K562 (cell line): ENCODE data around the gene TBL2. TPM values are rescaled to one million over a fixed set of nuclear protein-coding genes. Genes with fewer than 3 reads are reported as not detected.
A peak's percentile ranks its signal among the peaks of the same experiment; 100 is the strongest.

ENCODE experiments used
- AFF1 ChIP-seq, 2 experiments: fragments of 450-650 bp; IDR thresholded peaks; 2 replicates each; pipeline ENCODE4 v1.6.1; 2018; ENCODE audit warnings: mild to moderate bottlenecking in 2 of 2, low read depth in 1 of 2; ENCODE audit not compliant: partially characterized antibody in 2 of 2
- ATF4 ChIP-seq: fragments of 450-650 bp; formaldehyde crosslinking; IDR thresholded peaks from 2 replicates; pipeline ENCODE4 v1.4.0; 2022; ENCODE audit warnings: mild to moderate bottlenecking, moderate library complexity
- CBX3 ChIP-seq, 2 experiments: IDR thresholded peaks; 1 replicate in 1 of 2; 2 replicates in 1 of 2; pipeline ENCODE4 v1.6.1; 2012; ENCODE audit warnings: inconsistent platforms in 2 of 2, low read length in 2 of 2, borderline replicate concordance in 1 of 2, control low read depth in 1 of 2
- HDAC8 ChIP-seq: fragments of 450-650 bp; IDR thresholded peaks from 2 replicates; pipeline ENCODE4 v1.6.1; 2016; ENCODE audit warnings: mild to moderate bottlenecking, missing genetic modification characterization, moderate library complexity, missing compliant biosample characterization
- KAT7 ChIP-seq: sonication (generic); formaldehyde crosslinking; IDR thresholded peaks from 2 replicates; pipeline ENCODE4 v1.8.0; 2022; ENCODE audit warnings: missing genetic modification reagents, mild to moderate bottlenecking, borderline replicate concordance
- LCOR ChIP-seq: sonication (generic); formaldehyde crosslinking; IDR thresholded peaks from 2 replicates; pipeline ENCODE4 v1.8.0; 2022; ENCODE audit warnings: mild to moderate bottlenecking, missing genetic modification reagents
- MIER1 ChIP-seq: fragments of 450-650 bp; IDR thresholded peaks from 2 replicates; pipeline ENCODE4 v1.6.1; 2016; ENCODE audit warnings: antibody characterized with exemption, mild to moderate bottlenecking, low read depth
- MLX ChIP-seq, 2 experiments: fragments of 450-650 bp in 1 of 2; sonication (generic) in 1 of 2; formaldehyde crosslinking; conservative IDR thresholded peaks; 2 replicates each; pipeline versions ENCODE4 v1.4.0 to v1.8.1; 2020 to 2022; ENCODE audit warnings: mild to moderate bottlenecking in 1 of 2, missing genetic modification reagents in 1 of 2
- MXI1 ChIP-seq: IDR thresholded peaks from 2 replicates; pipeline ENCODE4 v1.6.1; 2011; ENCODE audit warnings: low read depth, mild to moderate bottlenecking, improper control_type of control experiment, low read length
- NCOR1 ChIP-seq: fragments of 450-650 bp; IDR thresholded peaks from 2 replicates; pipeline ENCODE4 v1.6.1; 2016; ENCODE audit warnings: mild to moderate bottlenecking, moderate library complexity
- NR1H2 ChIP-seq: sonication (generic); formaldehyde crosslinking; IDR thresholded peaks from 2 replicates; pipeline ENCODE4 v1.4.0; 2020; ENCODE audit warnings: mild to moderate bottlenecking, missing genetic modification reagents
- PHF20 ChIP-seq: fragments of 450-650 bp; IDR thresholded peaks from 2 replicates; pipeline ENCODE4 v1.6.1; 2018; ENCODE audit not compliant: partially characterized antibody
- SNRNP70 ChIP-seq: fragments of 200-400 bp; formaldehyde crosslinking; optimal IDR thresholded peaks from 2 replicates; pipeline ENCODE3; 2017; ENCODE audit warnings: low read depth, low read length
- TCF15 ChIP-seq: fragments of 250-450 bp; sonication (Bioruptor Pico); IDR thresholded peaks from 2 replicates; pipeline ENCODE4 v1.8.0; 2022; ENCODE audit warnings: moderate library complexity, mild to moderate bottlenecking, inconsistent platforms
- ZC3H8 ChIP-seq: fragments of 450-650 bp; IDR thresholded peaks from 2 replicates; pipeline ENCODE4 v1.6.1; 2017
- ZNF140 ChIP-seq: fragments of 250-450 bp; sonication (Bioruptor Pico); IDR thresholded peaks from 2 replicates; pipeline ENCODE4 v1.8.0; 2021; ENCODE audit warnings: moderate library complexity, mild to moderate bottlenecking, inconsistent platforms
- ZNF639 ChIP-seq, 2 experiments: fragments of 200-800 bp in 1 of 2; sonication (Bioruptor generic) in 1 of 2; sonication (generic) in 1 of 2; formaldehyde crosslinking in 1 of 2; IDR thresholded peaks in 1 of 2; conservative IDR thresholded peaks in 1 of 2; 2 replicates each; pipeline versions ENCODE4 v1.5.0 to v1.6.1; 2016 to 2020; ENCODE audit warnings: missing compliant biosample characterization in 1 of 2, missing genetic modification characterization in 1 of 2, missing genetic modification reagents in 1 of 2
- ZNF699 ChIP-seq: fragments of 250-450 bp; sonication (Bioruptor Pico); IDR thresholded peaks from 2 replicates; pipeline ENCODE4 v1.8.0; 2021; ENCODE audit warnings: mild to moderate bottlenecking, moderate library complexity; ENCODE audit not compliant: insufficient replicate concordance
- polyA plus RNA-seq, 8 experiments: library from polyadenylated mRNA; depleted of rRNA in 4 of 8; stranded (reverse) in 5 of 8; unstranded in 3 of 8; fragments of >200 nt; fragmentation: Nextera tagmentation in 2 of 8; fragmentation: Illumina TruSeq in 1 of 8; extraction: Ambion mirVana in 2 of 8; extraction: Trizol in 1 of 8; gene quantifications; 2 replicates each; pipeline versions ENCODE4 v1.2.1 to v1.2.3, GENCODE V29; 2011 to 2014; ENCODE audit warnings: inconsistent platforms in 1 of 8, missing spikeins in 1 of 8
- total RNA-seq, 7 experiments: library from RNA; depleted of rRNA in 6 of 7; stranded (reverse); fragments of >200 nt in 6 of 7; fragmentation: Illumina TruSeq in 2 of 7; extraction: Trizol in 2 of 7; gene quantifications; 2 replicates each; pipeline versions ENCODE4 v1.2.1 to v1.2.3, GENCODE V29; 2011 to 2021; ENCODE audit warnings: low replicate concordance in 1 of 7

Gene TBL2
- total and polyA plus RNA-seq, 9 of the 15 experiments (the other 6 are each of a cell fraction or from before 2014, with no cell fraction given), result 2.5 to 123 (median 49.2) TPM

- TF ChIP-seq ZNF140 (no peak), ZNF639 (CRISPR knock-in tag; conservative IDR thresholded peaks at IDR 0.05 in 1 of 2, IDR thresholded peaks at IDR 0.05 in 1 of 2) (peak in 1 of 2 experiments; percentile 99; a peak in 2 of 4 replicates), ZC3H8 (no peak), KAT7 (CRISPR knock-in tag) (0 out of 2 replicates have a peak, but pooled peaks have one; percentile 51), PHF20 (peak; percentile 71), NCOR1 (peak; percentile 52), ZNF699 (CRISPR knock-in tag) (no peak), SNRNP70 (no peak), MIER1 (peak; percentile 60; the same call in 1 of the 2 replicates), CBX3 (IDR thresholded peaks at IDR 0.05; ENCODE audit: borderline replicate concordance in 1 of 2, low read length in 2 of 2) (peak in 1 of 2 experiments; percentile 64; a peak in 1 of 3 replicates), AFF1 (IDR thresholded peaks at IDR 0.05; ENCODE audit: low read depth in 1 of 2, partially characterized antibody in 2 of 2) (peak in 1 of 2 experiments; percentile 26), LCOR (CRISPR knock-in tag) (peak; percentile 71; the same call in 1 of the 2 replicates), HDAC8 (tag) (peak; percentile 80; the same call in 1 of the 2 replicates), MLX (CRISPR knock-in tag; conservative IDR thresholded peaks at IDR 0.05) (no peak), MXI1 (0 out of 2 replicates have a peak, but pooled peaks have one; percentile 4), ATF4 (CRISPR knock-in tag) (peak; percentile 42; the same call in 1 of the 2 replicates), NR1H2 (0 out of 2 replicates have a peak, but pooled peaks have one; percentile 18), TCF15 (CRISPR knock-in tag) (peak; percentile 5; the same call in 1 of the 2 replicates)
Measured at GRCh38 chr7:73557397-73558257, 20.8 kb downstream of the TBL2 start, which contains the start of gene BCL7B (continued).
